HepG2 (cell line): ENCODE measurements around the gene PPA1. TPM values are rescaled to one million over a fixed set of nuclear protein-coding genes. Genes with fewer than 3 reads are reported as not detected.

Experiments
- ARID5B ChIP-seq: IDR thresholded peaks from 2 replicates; pipeline ENCODE4 v1.4.0; 2020; ENCODE audit warnings: mild to moderate bottlenecking, missing genetic modification reagents
- DDIT3 ChIP-seq: sonication (generic); formaldehyde crosslinking; IDR thresholded peaks from 2 replicates; pipeline ENCODE4 v1.4.0; 2020; ENCODE audit warnings: mild to moderate bottlenecking, missing genetic modification reagents
- FOXC1 ChIP-seq: sonication (generic); formaldehyde crosslinking; IDR thresholded peaks from 2 replicates; pipeline ENCODE4 v1.8.0; 2022; ENCODE audit warnings: mild to moderate bottlenecking, missing genetic modification reagents, borderline replicate concordance
- FOXK1 ChIP-seq: sonication (generic); formaldehyde crosslinking; IDR thresholded peaks from 2 replicates; pipeline ENCODE4 v1.4.0; 2020; ENCODE audit warnings: low read depth, missing genetic modification reagents, borderline replicate concordance
- KLF13 ChIP-seq: sonication (generic); formaldehyde crosslinking; IDR thresholded peaks from 2 replicates; pipeline ENCODE4 v1.4.0; 2020; ENCODE audit warnings: mild to moderate bottlenecking, missing genetic modification reagents
- NFKB2 ChIP-seq: sonication (generic); formaldehyde crosslinking; IDR thresholded peaks from 2 replicates; pipeline ENCODE4 v1.4.0; 2020; ENCODE audit warnings: missing genetic modification reagents, borderline replicate concordance
- SMAD9 ChIP-seq: sonication (generic); formaldehyde crosslinking; IDR thresholded peaks from 2 replicates; pipeline ENCODE4 v1.5.1; 2020; ENCODE audit warnings: mild to moderate bottlenecking, missing genetic modification reagents
- TCF12 ChIP-seq, 2 experiments: fragments of 450-650 bp in 1 of 2; sonication (generic) in 1 of 2; formaldehyde crosslinking in 1 of 2; IDR thresholded peaks; 2 replicates each; pipeline versions ENCODE4 v1.6.1 to v1.8.0; 2017 to 2022; ENCODE audit warnings: antibody characterized with exemption in 1 of 2, mild to moderate bottlenecking in 1 of 2, missing genetic modification reagents in 1 of 2, moderate library complexity in 1 of 2
- ZGPAT ChIP-seq: IDR thresholded peaks from 2 replicates; pipeline ENCODE4 v1.6.1; 2016; ENCODE audit warnings: mild to moderate bottlenecking
- ZNF329 ChIP-seq: sonication (generic); formaldehyde crosslinking; IDR thresholded peaks from 2 replicates; pipeline ENCODE4 v1.9.0; 2021; ENCODE audit warnings: low read depth, mild to moderate bottlenecking, missing genetic modification reagents
- polyA plus RNA-seq, 8 experiments: library from polyadenylated mRNA; depleted of rRNA in 3 of 8; stranded (reverse) in 7 of 8; unstranded in 1 of 8; fragments of >200 nt; fragmentation: Illumina TruSeq in 4 of 8; extraction: Trizol in 4 of 8; gene quantifications; 2 replicates each; pipeline versions ENCODE4 v1.2.1 to v1.2.3, GENCODE V29; 2011 to 2016; ENCODE audit warnings: low read depth in 4 of 8, missing spikeins in 1 of 8, mixed read lengths in 1 of 8; ENCODE audit not compliant: insufficient read depth in 1 of 8
- total RNA-seq, 5 experiments: library from RNA; depleted of rRNA; stranded (reverse); fragments of >200 nt; fragmentation: Illumina TruSeq; extraction: Trizol; gene quantifications; 2 replicates each; pipeline ENCODE4 v1.2.3, GENCODE V29; 2016; ENCODE audit warnings: low read depth in 1 of 5

The PPA1 gene
- total and polyA plus RNA-seq, 2 of the 13 experiments (the other 11 are each of a cell fraction or from before 2014, with no cell fraction given): 136 to 250 TPM

GRCh38 chr10:70232155-70232858 is 922 bp downstream of the PPA1 start (continued):
- TF ChIP-seq ARID5B (CRISPR knock-in tag) (no peak), FOXK1 (CRISPR knock-in tag) (peak; percentile 44; the same call in 1 of the 2 replicates), ZGPAT (CRISPR knock-in tag) (no peak), NFKB2 (CRISPR knock-in tag) (peak; percentile 18; the same call in 1 of the 2 replicates), ZNF329 (CRISPR knock-in tag) (peak; percentile 21; the same call in 1 of the 2 replicates), FOXC1 (CRISPR knock-in tag) (no peak), DDIT3 (CRISPR knock-in tag) (no peak), SMAD9 (CRISPR knock-in tag) (no peak), KLF13 (CRISPR knock-in tag) (no peak), TCF12 (IDR thresholded peaks at IDR 0.05) (no peak), TCF12 (CRISPR knock-in tag; IDR thresholded peaks at IDR 0.05) (no peak)
